K562 (cell line): ENCODE measurements around the gene ALX3. TPM values are rescaled to one million over a fixed set of nuclear protein-coding genes. Genes with fewer than 3 reads are reported as not detected.

ENCODE experiments used
- ARID1B ChIP-seq: fragments of 450-650 bp; IDR thresholded peaks from 2 replicates; pipeline ENCODE4 v1.6.1; 2016; ENCODE audit warnings: antibody characterized with exemption, mild to moderate bottlenecking, inconsistent platforms
- ARID2 ChIP-seq: fragments of 450-650 bp; IDR thresholded peaks from 2 replicates; pipeline ENCODE4 v1.6.1; 2017; ENCODE audit warnings: antibody characterized with exemption, mild to moderate bottlenecking
- CBFA2T2 ChIP-seq: fragments of 450-650 bp; conservative IDR thresholded peaks from 2 replicates; pipeline ENCODE4 v1.6.1; 2017; ENCODE audit warnings: mild to moderate bottlenecking
- CC2D1A ChIP-seq: fragments of 450-650 bp; IDR thresholded peaks from 2 replicates; pipeline ENCODE4 v1.6.1; 2017; ENCODE audit warnings: mild to moderate bottlenecking
- NR2C1 ChIP-seq, 2 experiments: fragments of 450-650 bp; IDR thresholded peaks; 2 replicates each; pipeline ENCODE4 v1.6.1; 2017; ENCODE audit warnings: mild to moderate bottlenecking in 2 of 2, antibody characterized with exemption in 1 of 2, inconsistent platforms in 1 of 2, missing compliant biosample characterization in 1 of 2, missing genetic modification characterization in 1 of 2
- PHTF2 ChIP-seq: fragments of 250-450 bp; sonication (Bioruptor Pico); IDR thresholded peaks from 2 replicates; pipeline ENCODE4 v1.5.0; 2021; ENCODE audit warnings: mild to moderate bottlenecking
- SP2 ChIP-seq: IDR thresholded peaks from 2 replicates; pipeline ENCODE4 v1.6.1; 2011; ENCODE audit warnings: mild to moderate bottlenecking, low read depth, low read length, moderate library complexity; ENCODE audit not compliant: poor library complexity, severe bottlenecking; ENCODE audit errors: extremely low read depth
- THRAP3 ChIP-seq: fragments of 450-650 bp; IDR thresholded peaks from 2 replicates; pipeline ENCODE4 v1.6.1; 2016; ENCODE audit warnings: mild to moderate bottlenecking, inconsistent platforms, borderline replicate concordance
- ZNF217 ChIP-seq: sonication (generic); formaldehyde crosslinking; IDR thresholded peaks from 2 replicates; pipeline ENCODE4 v1.8.0; 2022; ENCODE audit warnings: mild to moderate bottlenecking, missing genetic modification reagents
- polyA plus RNA-seq, 8 experiments: library from polyadenylated mRNA; depleted of rRNA in 4 of 8; stranded (reverse) in 5 of 8; unstranded in 3 of 8; fragments of >200 nt; fragmentation: Nextera tagmentation in 2 of 8; fragmentation: Illumina TruSeq in 1 of 8; extraction: Ambion mirVana in 2 of 8; extraction: Trizol in 1 of 8; gene quantifications; 2 replicates each; pipeline versions ENCODE4 v1.2.1 to v1.2.3, GENCODE V29; 2011 to 2014; ENCODE audit warnings: inconsistent platforms in 1 of 8, missing spikeins in 1 of 8
- total RNA-seq, 7 experiments: library from RNA; depleted of rRNA in 6 of 7; stranded (reverse); fragments of >200 nt in 6 of 7; fragmentation: Illumina TruSeq in 2 of 7; extraction: Trizol in 2 of 7; gene quantifications; 2 replicates each; pipeline versions ENCODE4 v1.2.1 to v1.2.3, GENCODE V29; 2011 to 2021; ENCODE audit warnings: low replicate concordance in 1 of 7
- TF ChIP-seq, protein P1 (sequence below): fragments of 450-650 bp; formaldehyde crosslinking; IDR thresholded peaks from 2 replicates; pipeline ENCODE4 v1.4.0; 2020; ENCODE audit warnings: mild to moderate bottlenecking, moderate library complexity
- TF ChIP-seq, protein P2 (sequence below): fragments of 250-450 bp; sonication (Bioruptor Pico); IDR thresholded peaks from 2 replicates; pipeline ENCODE4 v1.9.0; 2021; ENCODE audit warnings: mild to moderate bottlenecking
- TF ChIP-seq, protein P3 (sequence below), 2 experiments: fragments of 450-650 bp in 1 of 2; IDR thresholded peaks; 2 replicates each; pipeline ENCODE4 v1.6.1; 2011 to 2017; ENCODE audit warnings: low read depth in 2 of 2, antibody characterized with exemption in 1 of 2, borderline replicate concordance in 1 of 2, low read length in 1 of 2, mild to moderate bottlenecking in 1 of 2, mixed read lengths in 1 of 2; ENCODE audit not compliant: control insufficient read depth in 1 of 2
- TF ChIP-seq, protein P4 (sequence below): fragments of 450-650 bp; IDR thresholded peaks from 2 replicates; pipeline ENCODE4 v1.6.1; 2016

Gene ALX3
- total and polyA plus RNA-seq, 9 of the 15 experiments (the other 6 are each of a cell fraction or from before 2014, with no cell fraction given) = not detected

DNA sequence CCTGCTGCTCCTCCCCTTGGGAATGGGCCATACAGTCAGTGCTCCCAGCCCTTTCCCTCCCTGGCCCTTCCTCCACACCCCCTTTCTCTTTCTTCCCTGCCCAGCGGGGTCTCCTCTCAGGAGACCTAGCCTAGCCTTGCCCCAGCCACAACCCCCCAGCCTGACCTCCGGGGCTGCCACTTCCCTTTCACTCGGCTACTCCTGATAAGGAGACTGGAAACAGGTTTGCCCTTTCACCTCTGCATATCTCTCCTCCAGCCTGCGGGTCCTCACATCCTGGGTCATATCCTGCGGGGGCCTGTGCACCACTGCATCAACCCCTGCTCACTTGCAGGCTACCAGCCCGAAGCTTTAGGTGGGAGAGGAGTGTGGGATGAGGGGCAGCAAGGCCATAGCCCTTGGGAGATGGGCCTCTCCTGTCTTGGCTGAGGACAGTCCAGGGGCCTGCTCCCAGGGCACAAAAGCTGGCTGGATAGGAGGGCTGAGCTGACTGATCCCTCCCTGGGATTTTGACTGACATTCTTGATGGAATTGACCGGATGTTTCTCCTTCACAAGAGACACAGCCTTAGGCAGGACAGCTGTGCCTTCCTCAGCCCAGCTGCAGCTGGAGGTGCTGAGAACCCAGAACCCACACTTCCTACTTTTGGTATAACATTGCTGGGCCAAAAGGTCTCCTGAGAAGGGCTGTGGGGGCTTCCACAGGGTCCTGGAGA is 19.2 kb upstream of the ALX3 start (continued):
- TF ChIP-seq, protein P1, sequence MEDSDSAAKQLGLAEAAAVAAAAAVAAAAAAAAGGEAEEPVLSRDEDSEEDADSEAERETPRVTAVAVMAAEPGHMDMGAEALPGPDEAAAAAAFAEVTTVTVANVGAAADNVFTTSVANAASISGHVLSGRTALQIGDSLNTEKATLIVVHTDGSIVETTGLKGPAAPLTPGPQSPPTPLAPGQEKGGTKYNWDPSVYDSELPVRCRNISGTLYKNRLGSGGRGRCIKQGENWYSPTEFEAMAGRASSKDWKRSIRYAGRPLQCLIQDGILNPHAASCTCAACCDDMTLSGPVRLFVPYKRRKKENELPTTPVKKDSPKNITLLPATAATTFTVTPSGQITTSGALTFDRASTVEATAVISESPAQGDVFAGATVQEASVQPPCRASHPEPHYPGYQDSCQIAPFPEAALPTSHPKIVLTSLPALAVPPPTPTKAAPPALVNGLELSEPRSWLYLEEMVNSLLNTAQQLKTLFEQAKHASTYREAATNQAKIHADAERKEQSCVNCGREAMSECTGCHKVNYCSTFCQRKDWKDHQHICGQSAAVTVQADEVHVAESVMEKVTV (CRISPR knock-in tag) = no peak
- TF ChIP-seq ARID1B = peak; percentile 35; the same call in 1 of the 2 replicates
- peak; percentile 26; the same call in 1 of the 2 replicates for TF ChIP-seq CBFA2T2
- no peak for TF ChIP-seq SP2
- no peak for TF ChIP-seq CC2D1A
- no peak for TF ChIP-seq ARID2
- TF ChIP-seq NR2C1 (IDR thresholded peaks at IDR 0.05) = peak; percentile 74
- TF ChIP-seq NR2C1 (tag; IDR thresholded peaks at IDR 0.05) = peak; percentile 91
- TF ChIP-seq PHTF2 = no peak
- TF ChIP-seq THRAP3 = no peak
- TF ChIP-seq, protein P2, sequence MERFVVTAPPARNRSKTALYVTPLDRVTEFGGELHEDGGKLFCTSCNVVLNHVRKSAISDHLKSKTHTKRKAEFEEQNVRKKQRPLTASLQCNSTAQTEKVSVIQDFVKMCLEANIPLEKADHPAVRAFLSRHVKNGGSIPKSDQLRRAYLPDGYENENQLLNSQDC (CRISPR knock-in tag) = no peak
- TF ChIP-seq, protein P3, sequence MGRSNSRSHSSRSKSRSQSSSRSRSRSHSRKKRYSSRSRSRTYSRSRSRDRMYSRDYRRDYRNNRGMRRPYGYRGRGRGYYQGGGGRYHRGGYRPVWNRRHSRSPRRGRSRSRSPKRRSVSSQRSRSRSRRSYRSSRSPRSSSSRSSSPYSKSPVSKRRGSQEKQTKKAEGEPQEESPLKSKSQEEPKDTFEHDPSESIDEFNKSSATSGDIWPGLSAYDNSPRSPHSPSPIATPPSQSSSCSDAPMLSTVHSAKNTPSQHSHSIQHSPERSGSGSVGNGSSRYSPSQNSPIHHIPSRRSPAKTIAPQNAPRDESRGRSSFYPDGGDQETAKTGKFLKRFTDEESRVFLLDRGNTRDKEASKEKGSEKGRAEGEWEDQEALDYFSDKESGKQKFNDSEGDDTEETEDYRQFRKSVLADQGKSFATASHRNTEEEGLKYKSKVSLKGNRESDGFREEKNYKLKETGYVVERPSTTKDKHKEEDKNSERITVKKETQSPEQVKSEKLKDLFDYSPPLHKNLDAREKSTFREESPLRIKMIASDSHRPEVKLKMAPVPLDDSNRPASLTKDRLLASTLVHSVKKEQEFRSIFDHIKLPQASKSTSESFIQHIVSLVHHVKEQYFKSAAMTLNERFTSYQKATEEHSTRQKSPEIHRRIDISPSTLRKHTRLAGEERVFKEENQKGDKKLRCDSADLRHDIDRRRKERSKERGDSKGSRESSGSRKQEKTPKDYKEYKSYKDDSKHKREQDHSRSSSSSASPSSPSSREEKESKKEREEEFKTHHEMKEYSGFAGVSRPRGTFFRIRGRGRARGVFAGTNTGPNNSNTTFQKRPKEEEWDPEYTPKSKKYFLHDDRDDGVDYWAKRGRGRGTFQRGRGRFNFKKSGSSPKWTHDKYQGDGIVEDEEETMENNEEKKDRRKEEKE (IDR thresholded peaks at IDR 0.05; ENCODE audit: borderline replicate concordance in 1 of 2, control insufficient read depth in 1 of 2, low read depth in 2 of 2, low read length in 1 of 2) = no peak
- TF ChIP-seq, protein P4, sequence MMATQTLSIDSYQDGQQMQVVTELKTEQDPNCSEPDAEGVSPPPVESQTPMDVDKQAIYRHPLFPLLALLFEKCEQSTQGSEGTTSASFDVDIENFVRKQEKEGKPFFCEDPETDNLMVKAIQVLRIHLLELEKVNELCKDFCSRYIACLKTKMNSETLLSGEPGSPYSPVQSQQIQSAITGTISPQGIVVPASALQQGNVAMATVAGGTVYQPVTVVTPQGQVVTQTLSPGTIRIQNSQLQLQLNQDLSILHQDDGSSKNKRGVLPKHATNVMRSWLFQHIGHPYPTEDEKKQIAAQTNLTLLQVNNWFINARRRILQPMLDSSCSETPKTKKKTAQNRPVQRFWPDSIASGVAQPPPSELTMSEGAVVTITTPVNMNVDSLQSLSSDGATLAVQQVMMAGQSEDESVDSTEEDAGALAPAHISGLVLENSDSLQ = peak; percentile 23; the same call in 1 of the 2 replicates
- TF ChIP-seq ZNF217 = no peak
